Cardiac muscle cell (in vitro differentiated cells and primary cell): Measurements from ENCODE around the gene PRRT2. TPM values are rescaled to one million over a fixed set of nuclear protein-coding genes. Genes with fewer than 3 reads are reported as not detected.
A peak's percentile ranks its signal among the peaks of the same experiment; 100 is the strongest.

Experiments used
- DNase-seq, 2 donors: peaks; one replicate each; pipeline versions ENCODE4 v3.0.0 to v3.0.0-alpha.2; 2010 to 2017; ENCODE audit warnings: low read depth in 1 of 2, low spot score in 1 of 2
- H3K27ac ChIP-seq: fragments of 200-600 bp; sonication (generic); 2 replicates; pipeline ENCODE4 v1.5.1; 2016
- H3K27me3 ChIP-seq: fragments of 200-600 bp; sonication (generic); 2 replicates; pipeline ENCODE4 v1.6.0; 2016; ENCODE audit warnings: control low read depth
- H3K36me3 ChIP-seq: fragments of 200-600 bp; sonication (generic); 2 replicates; pipeline ENCODE4 v1.5.1; 2016; ENCODE audit warnings: control low read depth
- H3K4me1 ChIP-seq: fragments of 200-600 bp; sonication (generic); 2 replicates; pipeline ENCODE4 v1.8.1; 2017; ENCODE audit warnings: low read depth, mild to moderate bottlenecking, mixed run types
- H3K4me3 ChIP-seq: fragments of 200-600 bp; sonication (generic); 2 replicates; pipeline ENCODE4 v1.5.1; 2016; ENCODE audit warnings: mild to moderate bottlenecking
- H3K9me3 ChIP-seq: fragments of 200-600 bp; sonication (generic); 2 replicates; pipeline ENCODE4 v1.5.1; 2017; ENCODE audit warnings: low read depth, mild to moderate bottlenecking, control low read depth
- CTCF ChIP-seq: IDR thresholded peaks from 2 replicates; pipeline ENCODE4 v1.5.1; 2012; ENCODE audit warnings: low read depth, mild to moderate bottlenecking, low read length
- polyA plus RNA-seq: library from polyadenylated mRNA; unstranded; fragments of >200 nt; fragmentation: Nextera tagmentation; extraction: Ambion mirVana; gene quantifications from 2 replicates; pipeline ENCODE4 v1.2.1, GENCODE V29; 2016
- total RNA-seq: library from RNA; depleted of rRNA; stranded (reverse); fragments of >200 nt; gene quantifications from 2 replicates; pipeline ENCODE4 v1.2.3, GENCODE V29; 2016

The PRRT2 gene
- total and polyA plus RNA-seq, 2 experiments from 2014 or later = 19.3 to 19.7 TPM

DNA sequence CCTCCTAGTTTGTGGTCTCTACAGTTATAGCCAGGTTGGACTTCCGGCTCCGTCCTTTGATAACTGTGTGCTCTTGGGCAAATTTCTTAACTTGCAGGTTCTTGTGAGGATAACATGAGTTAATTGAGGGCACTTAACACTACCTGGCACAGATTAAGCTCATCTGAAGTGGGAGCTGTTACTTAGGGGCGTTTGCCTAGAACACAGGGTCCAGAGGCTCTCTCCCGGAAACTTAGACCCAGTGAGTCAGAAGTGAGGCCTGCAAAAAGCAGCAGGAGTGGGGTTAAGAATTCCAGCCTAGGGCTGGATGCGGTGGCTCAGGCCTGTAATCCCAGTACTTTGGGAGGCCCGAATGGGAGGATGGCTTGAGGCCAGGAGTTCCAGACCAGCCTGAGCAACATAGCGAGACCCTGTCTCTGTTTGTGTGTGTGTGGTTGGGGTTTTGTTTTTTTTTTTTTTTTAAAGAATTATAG lies 9.7 kb downstream of the PRRT2 start:
- no peak overlapping the region for H3K4me3 ChIP-seq
- peaks cover 4% of the 10 kb centered on the region for H3K4me1 ChIP-seq
- H3K36me3 ChIP-seq = peaks cover 12% of the 10 kb centered on the region
- DNase-seq = peak in 1 of 2 donors; percentile 83
- no peak overlapping the region for H3K27ac ChIP-seq
- no peaks in the 10 kb centered on the region for H3K9me3 ChIP-seq
- no peaks in the 10 kb centered on the region for H3K27me3 ChIP-seq
- no peak for TF ChIP-seq CTCF

GRCh38 chr16:29824589-29825144 lies 12.7 kb downstream of the PRRT2 start:
- Histone ChIP-seq H3K27ac (no peak overlapping the region), H3K4me1 (no peaks in the 10 kb centered on the region)
- TF ChIP-seq CTCF = no peak

DNA sequence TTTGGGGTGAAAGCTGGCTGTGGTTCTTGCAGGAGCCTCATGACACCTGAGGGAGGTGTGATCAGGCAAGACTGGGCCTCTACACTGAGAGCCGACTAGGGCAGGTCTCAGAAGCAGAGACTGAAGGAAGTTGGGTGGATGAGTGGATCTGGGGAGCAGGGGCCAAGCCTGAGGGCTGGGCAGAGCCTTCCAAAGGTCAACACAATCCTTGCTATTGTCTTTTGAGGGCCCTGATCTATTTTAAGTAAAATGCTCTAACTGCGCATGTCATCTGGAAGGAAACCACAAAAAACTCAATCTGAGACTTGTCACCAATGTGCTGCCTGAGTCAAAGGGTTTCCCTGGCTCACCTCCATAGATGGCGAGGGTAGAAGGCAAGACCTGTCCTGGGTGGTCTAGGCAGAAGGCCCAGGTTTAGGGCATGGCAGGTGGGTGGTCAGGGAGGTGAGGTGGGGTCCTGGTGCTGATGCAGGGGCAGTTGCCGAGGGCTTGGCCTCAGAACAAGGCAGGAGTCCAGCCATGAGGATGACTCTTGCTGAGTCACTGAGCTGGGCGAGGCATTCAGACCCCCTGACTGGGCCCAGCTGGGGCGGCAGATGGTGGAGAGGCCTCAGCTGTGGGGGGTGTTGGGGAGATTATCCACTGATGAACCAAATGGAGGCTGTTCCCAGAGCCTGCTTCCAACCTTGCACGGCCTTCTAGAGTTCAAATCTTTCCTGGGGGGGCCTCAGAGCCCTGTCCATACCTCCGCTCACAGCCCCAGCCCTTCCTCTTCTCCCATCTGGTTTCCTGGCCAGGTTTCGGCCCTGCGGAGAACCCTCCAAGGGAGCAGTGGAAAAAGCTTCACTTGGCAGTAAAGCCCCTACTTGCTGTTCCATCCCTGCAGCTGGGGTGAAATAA lies 13.4 kb downstream of the PRRT2 start:
- Histone ChIP-seq H3K4me3 (no peak overlapping the region), H3K27me3 (no peaks in the 10 kb centered on the region), H3K36me3 (no peaks in the 10 kb centered on the region), H3K9me3 (no peaks in the 10 kb centered on the region), H3K27ac (no peak overlapping the region), H3K4me1 (no peaks in the 10 kb centered on the region)
- TF ChIP-seq CTCF = no peak
- peak in 1 of 2 donors; percentile 79 for DNase-seq

More at GRCh38 chr16:29824589-29825144, 12.7 kb downstream of the PRRT2 start:
- Histone ChIP-seq H3K27me3 (no peaks in the 10 kb centered on the region), H3K4me3 (no peak overlapping the region), H3K9me3 (no peaks in the 10 kb centered on the region), H3K36me3 (peaks cover 4% of the 10 kb centered on the region)
- DNase-seq = peak in 1 of 2 donors; percentile 66

GRCh38 chr16:29826342-29826695 lies 14.3 kb downstream of the PRRT2 start:
- TF ChIP-seq CTCF = no peak
- Histone ChIP-seq H3K27me3 (no peaks in the 10 kb centered on the region), H3K9me3 (no peaks in the 10 kb centered on the region), H3K4me1 (no peaks in the 10 kb centered on the region), H3K36me3 (no peaks in the 10 kb centered on the region), H3K27ac (no peak overlapping the region), H3K4me3 (no peak overlapping the region)
- no peak for DNase-seq

GRCh38 chr16:29830774-29831173 lies 18.8 kb downstream of the PRRT2 start:
- no peak overlapping the region for H3K27ac ChIP-seq
- DNase-seq = no peak
- no peaks in the 10 kb centered on the region for H3K27me3 ChIP-seq
- no peaks in the 10 kb centered on the region for H3K9me3 ChIP-seq
- H3K4me1 ChIP-seq = no peaks in the 10 kb centered on the region
- no peaks in the 10 kb centered on the region for H3K36me3 ChIP-seq
- H3K4me3 ChIP-seq = no peak overlapping the region
- no peak for TF ChIP-seq CTCF
